CD4-positive, alpha-beta T cell (primary cell): ENCODE measurements around the gene ORC2. TPM values are rescaled to one million over a fixed set of nuclear protein-coding genes. Genes with fewer than 3 reads are reported as not detected.

Experiments used
- ATAC-seq: fragments of 200-7000 bp; cut with Tn5 transposase; one replicate; pipeline ENCODE4 v1.10.0; 2022; ENCODE audit warnings: mild to moderate bottlenecking; ENCODE audit not compliant: poor library complexity
- CTCF ChIA-PET: fragments of 350-600 bp; sonication (Branson Sonifier 250); formaldehyde crosslinking; loops from one replicate; lab custom pipeline; 2021; ENCODE audit warnings: antibody characterized with exemption, inconsistent platforms; lab: Charles Lee
- POLR2A ChIA-PET: fragments of 350-600 bp; sonication (Branson Sonifier 250); formaldehyde crosslinking; loops from one replicate; lab custom pipeline; 2021; ENCODE audit warnings: antibody characterized with exemption, inconsistent platforms; lab: Charles Lee
- DNase-seq, 14 experiments: peaks; one replicate each; pipeline ENCODE4 v3.0.0-alpha.2; 2013 to 2020; ENCODE audit warnings: mixed read lengths in 2 of 14
- H3K27ac ChIP-seq, 2 donors: one replicate each; pipeline versions ENCODE4 v1.5.1 to v1.7.0; 2013; ENCODE audit warnings: low read length in 2 of 2, low read depth in 1 of 2, mild to moderate bottlenecking in 1 of 2
- H3K27me3 ChIP-seq, 2 experiments: 1 replicate in 1 of 2; 2 replicates in 1 of 2; pipeline versions ENCODE4 v1.6.1 to v1.7.0; 2013; ENCODE audit warnings: low read length in 2 of 2, control low read depth in 1 of 2, mild to moderate bottlenecking in 1 of 2, moderate library complexity in 1 of 2; ENCODE audit not compliant: insufficient read depth in 2 of 2, control insufficient read depth in 1 of 2
- H3K36me3 ChIP-seq: one replicate; pipeline ENCODE4 v1.6.1; 2013; ENCODE audit warnings: low read length, control low read depth; ENCODE audit not compliant: insufficient read depth
- H3K4me1 ChIP-seq: one replicate; pipeline ENCODE4 v1.6.1; 2013; ENCODE audit warnings: low read length, control low read depth; ENCODE audit not compliant: insufficient read depth
- H3K4me3 ChIP-seq: one replicate; pipeline ENCODE4 v1.5.1; 2013; ENCODE audit warnings: mild to moderate bottlenecking, low read length, moderate library complexity
- H3K9me3 ChIP-seq, 2 experiments: 1 replicate in 1 of 2; 2 replicates in 1 of 2; pipeline versions ENCODE4 v1.6.1 to v1.7.0; 2013; ENCODE audit warnings: low read length in 2 of 2, mild to moderate bottlenecking in 2 of 2, control low read depth in 1 of 2, moderate library complexity in 1 of 2; ENCODE audit not compliant: control insufficient read depth in 1 of 2, insufficient read depth in 1 of 2
- H3K27ac Mint-ChIP-seq: one replicate; pipeline ENCODE4 v1.8.0; 2020; ENCODE audit warnings: mixed read lengths
- H3K27me3 Mint-ChIP-seq: one replicate; pipeline ENCODE4 v1.8.0; 2021; ENCODE audit warnings: mixed read lengths
- H3K36me3 Mint-ChIP-seq: one replicate; pipeline ENCODE4 v1.8.0; 2021; ENCODE audit warnings: low read depth, mixed read lengths
- H3K4me1 Mint-ChIP-seq: one replicate; pipeline ENCODE4 v1.8.0; 2021; ENCODE audit warnings: low read depth, mixed read lengths
- H3K4me3 Mint-ChIP-seq: one replicate; pipeline ENCODE4 v1.8.0; 2020; ENCODE audit warnings: mild to moderate bottlenecking, mixed read lengths
- H3K9me3 Mint-ChIP-seq: one replicate; pipeline ENCODE4 v1.8.0; 2020; ENCODE audit warnings: mixed read lengths
- CTCF ChIP-seq: fragments of 200-600 bp; IDR thresholded peaks from one replicate; pipeline ENCODE4 v1.8.0; 2022; ENCODE audit warnings: antibody characterized with exemption, mild to moderate bottlenecking
- intact Hi-C, 2 experiments: fragments of 100-400 bp; cut with DNase I in 1 of 2; cut with micrococcal nuclease in 1 of 2; formaldehyde crosslinking; loops; one replicate each; pipeline versions ENCODE4 v1.15.1 to v1.9.0; 2023 to 2025; cut with DNase I, micrococcal nuclease
- polyA plus RNA-seq, 2 donors: library from polyadenylated mRNA; unstranded; fragments of 120-200 nt; gene quantifications; one replicate each; pipeline ENCODE4 v1.2.1, GENCODE V29; 2013
- total RNA-seq, 174 experiments: library from RNA in 2 of 174; stranded (reverse) in 2 of 174; gene quantifications; one replicate each; pipeline ENCODE4 v1.2.3 and lab custom pipeline; 2021 to 2026

The ORC2 gene
- total RNA-seq: 10 to 100 TPM; 25.0 to 26.6 TPM
- 26.8 TPM for polyA plus RNA-seq (2013, experiment 1 of 2)
- polyA plus RNA-seq (2013, experiment 2 of 2): 28.7 TPM
- total RNA-seq (lab: John Stamatoyannopoulos, UW): 32.6 to 110 (median 88.1) reads per million in 172 experiments

DNA sequence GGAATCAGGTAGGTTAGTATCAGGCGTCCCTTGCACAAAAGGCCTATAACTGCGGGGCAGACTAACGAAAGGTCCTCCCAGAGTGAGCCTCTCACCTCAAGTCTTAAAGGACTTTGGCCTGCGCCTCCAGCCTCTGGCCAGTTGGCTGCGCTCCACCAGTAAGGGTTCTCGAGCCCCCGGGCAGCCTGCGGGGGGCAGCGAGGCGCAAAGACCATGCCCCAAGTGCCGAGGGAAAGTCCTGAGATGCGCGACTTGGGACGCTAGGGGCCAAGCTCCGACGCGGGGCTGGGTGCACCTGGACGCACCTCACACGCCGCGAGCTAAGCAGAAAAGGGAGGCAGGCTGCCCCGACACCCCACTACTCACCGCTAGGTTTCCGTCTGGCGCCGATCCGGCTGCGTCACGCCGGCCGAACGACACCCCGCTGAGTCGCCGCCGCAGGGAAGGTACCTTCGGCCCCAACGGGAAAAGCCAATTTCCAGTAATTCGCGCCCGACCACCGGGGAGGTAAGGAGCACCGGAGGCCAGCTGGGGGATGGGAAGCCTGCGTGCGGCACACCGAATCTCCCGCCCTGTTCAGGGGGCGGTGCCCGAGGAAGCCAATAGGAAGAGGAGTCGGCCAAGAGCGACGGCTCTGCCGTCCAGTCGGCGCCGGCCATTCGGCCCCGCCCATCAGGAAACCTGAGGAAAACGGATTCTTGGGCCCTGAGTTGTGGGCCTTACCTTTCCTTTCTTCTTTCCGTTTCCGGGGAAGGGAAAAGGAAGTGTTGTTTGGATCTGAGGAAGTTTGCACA is at the start of gene ORC2:
TSS of gene ORC2 (minus strand) at position 537 of the 794 bp plus-strand sequence. CDS start 5,537 bp downstream, outside the sequence.
- H3K27ac Mint-ChIP-seq: peak within 1 kb of the TSS; percentile 100
- H3K4me1 ChIP-seq: peaks cover 25% of the 10 kb centered on the region
- ATAC-seq (peak; percentile 95), DNase-seq (peak; percentile 87 to 96 (median 90))
- POLR2A ChIA-PET: interaction anchor here (0.6 to 5.2 kb wide), 33 partner anchors 8 to 298 kb away, joined by 3 to 56 read pairs (median 4); partner anchors contain the start of genes BZW1, CASP10, CASP8 and CFLAR
- CTCF ChIA-PET: interaction anchor here (0.6 to 3.6 kb wide), 23 partner anchors 9 to 488 kb away, joined by 3 to 30 read pairs (median 5); partner anchors contain the start of genes CASP10, HYCC2, NDUFB3 and NIF3L1
- H3K36me3 Mint-ChIP-seq: peaks cover 25% of the 10 kb centered on the region
- H3K36me3 ChIP-seq: peaks cover 9% of the 10 kb centered on the region
- peak within 1 kb of the TSS; percentile 89 to 92 for H3K27ac ChIP-seq
- intact Hi-C loops: loop anchor here (1.0 to 10.0 kb wide), 10 partner anchors 101 to 439 kb away; partner anchors contain the start of genes BZW1 (in 1 of the 2), CASP10 (in 1 of the 2), CLK1 (in 1 of the 2) and SGO2 (in 1 of the 2)
- H3K4me3 ChIP-seq: peak within 1 kb of the TSS; percentile 98
- H3K9me3 Mint-ChIP-seq: no peaks in the 10 kb centered on the region
- peak; percentile 74 for TF ChIP-seq CTCF
- peaks cover 73% of the 10 kb centered on the region for H3K4me1 Mint-ChIP-seq
- peak within 1 kb of the TSS; percentile 99 for H3K4me3 Mint-ChIP-seq
- H3K27me3 ChIP-seq: no peaks in the 10 kb centered on the region
- no peaks in the 10 kb centered on the region for H3K9me3 ChIP-seq
- H3K27me3 Mint-ChIP-seq: no peaks in the 10 kb centered on the region

DNA sequence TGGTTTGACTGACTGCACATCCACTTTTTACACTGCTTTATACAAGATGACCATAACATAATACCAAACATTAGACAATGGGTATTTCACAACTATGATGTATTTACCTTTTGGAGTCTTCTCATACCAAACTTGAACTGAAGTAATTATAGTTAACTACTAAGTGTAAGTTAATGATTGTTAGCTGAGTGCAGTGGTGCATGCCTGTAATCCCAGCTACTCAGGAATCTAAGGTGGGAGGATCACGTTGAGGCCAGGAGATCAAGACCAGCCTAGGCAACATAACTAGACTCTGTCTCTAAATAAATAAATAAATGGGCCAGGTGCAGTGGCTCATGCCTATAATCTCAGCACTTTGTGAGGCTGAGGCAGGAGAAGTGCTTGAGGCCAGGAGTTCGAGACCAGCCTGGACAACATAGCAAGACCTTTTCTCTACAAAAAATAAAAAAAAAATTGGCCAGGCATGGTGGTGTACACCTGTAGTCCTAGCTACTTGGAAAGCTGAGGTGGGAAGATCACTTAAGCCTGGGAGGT is 44.9 kb upstream of the ORC2 start:
- intact Hi-C loops: no loop called here
- TF ChIP-seq CTCF: no peak

DNA sequence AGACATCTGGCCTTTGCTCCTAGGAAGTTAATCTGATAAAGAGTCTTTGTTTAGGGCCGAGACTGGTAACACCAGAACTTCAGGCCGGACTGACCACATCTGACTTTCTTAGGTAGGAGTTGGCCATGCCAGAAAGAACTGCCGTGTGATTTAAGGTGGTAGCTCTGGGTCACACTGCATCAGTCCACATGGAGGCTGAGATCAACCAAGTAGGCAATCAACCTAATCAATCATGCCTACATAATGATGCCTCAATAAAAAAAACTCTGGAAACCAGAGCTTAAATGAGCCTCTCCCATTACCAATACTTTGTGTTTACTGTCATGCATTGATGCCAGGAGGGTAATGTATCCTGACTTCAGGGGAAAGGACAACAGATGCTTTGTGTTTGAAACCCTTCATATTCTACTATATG is 44.1 kb upstream of the ORC2 start:
- no peak overlapping the region for H3K27ac ChIP-seq
- H3K27ac Mint-ChIP-seq: no peak overlapping the region
- peaks cover 58% of the 10 kb centered on the region for H3K36me3 Mint-ChIP-seq
- H3K4me3 ChIP-seq: no peak overlapping the region
- no peak for TF ChIP-seq CTCF
- DNase-seq (no peak), ATAC-seq (no peak)
- CTCF ChIA-PET: no interaction called here
- intact Hi-C loops: no loop called here
- H3K27me3 ChIP-seq: no peaks in the 10 kb centered on the region
- H3K27me3 Mint-ChIP-seq: no peaks in the 10 kb centered on the region
- H3K36me3 ChIP-seq: peaks cover 43% of the 10 kb centered on the region
- no peaks in the 10 kb centered on the region for H3K9me3 ChIP-seq
- no peak overlapping the region for H3K4me3 Mint-ChIP-seq
- H3K4me1 ChIP-seq: no peaks in the 10 kb centered on the region
- H3K4me1 Mint-ChIP-seq: no peaks in the 10 kb centered on the region
- POLR2A ChIA-PET: no interaction called here
- no peaks in the 10 kb centered on the region for H3K9me3 Mint-ChIP-seq

More for the DNA sequence above, 44.9 kb upstream of the ORC2 start:
- Histone ChIP-seq H3K27ac (no peak overlapping the region), H3K4me3 (no peak overlapping the region), H3K36me3 (peaks cover 40% of the 10 kb centered on the region), H3K27me3 (no peaks in the 10 kb centered on the region), H3K9me3 (no peaks in the 10 kb centered on the region), H3K4me1 (no peaks in the 10 kb centered on the region)
- peaks cover 56% of the 10 kb centered on the region for H3K36me3 Mint-ChIP-seq
- DNase-seq (no peak), ATAC-seq (no peak)
- no peaks in the 10 kb centered on the region for H3K27me3 Mint-ChIP-seq
- H3K4me1 Mint-ChIP-seq: no peaks in the 10 kb centered on the region
- H3K27ac Mint-ChIP-seq: no peak overlapping the region
- CTCF ChIA-PET: no interaction called here
- H3K9me3 Mint-ChIP-seq: no peaks in the 10 kb centered on the region
- POLR2A ChIA-PET: no interaction called here
- no peak overlapping the region for H3K4me3 Mint-ChIP-seq
